ENCODE data around the gene TKTL1.

The TKTL1 gene

DNA sequence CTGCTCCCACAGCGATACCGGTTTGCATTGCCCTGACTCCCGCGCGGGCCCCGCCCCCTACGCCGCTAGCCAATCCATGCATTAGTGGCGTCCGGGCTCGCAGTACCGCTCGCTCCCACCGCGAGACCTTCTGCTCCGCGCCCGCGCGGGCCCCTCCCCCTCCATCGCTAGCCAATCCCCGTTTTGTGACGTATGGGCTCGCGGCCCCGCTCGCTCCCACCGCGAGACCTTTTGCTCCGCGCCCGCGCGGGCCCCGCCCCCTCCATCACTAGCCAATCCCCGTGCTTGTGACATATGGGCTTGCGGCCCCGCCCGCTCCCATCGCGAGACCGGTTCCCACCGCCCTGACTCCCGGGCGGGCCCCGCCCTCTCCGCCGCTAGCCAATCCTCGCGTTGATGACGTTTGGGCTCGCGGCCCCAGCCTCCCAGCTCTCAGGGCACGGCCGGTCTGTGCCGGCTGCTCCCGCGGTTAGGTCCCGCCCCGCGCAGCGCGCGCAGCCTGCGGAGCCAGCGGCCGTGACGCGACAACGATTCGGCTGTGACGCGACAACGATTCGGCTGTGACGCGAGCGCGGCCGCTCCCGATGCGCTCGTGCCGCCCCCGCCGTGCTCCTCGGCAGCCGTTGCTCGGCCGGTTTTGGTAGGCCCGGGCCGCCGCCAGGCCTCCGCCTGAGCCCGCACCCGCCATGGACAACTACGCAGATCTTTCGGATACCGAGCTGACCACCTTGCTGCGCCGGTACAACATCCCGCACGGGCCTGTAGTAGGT lies 83.4 kb downstream of the TKTL1 start, which contains the start of gene EMD:
Gene EMD, plus strand, starts transcription at position 497 of the 770 bp plus-strand sequence. Its CDS starts 190 bp downstream, at position 687.
- DNase-seq (ENCODE audit: extremely low read depth, low read depth): peak; percentile 96

DNA sequence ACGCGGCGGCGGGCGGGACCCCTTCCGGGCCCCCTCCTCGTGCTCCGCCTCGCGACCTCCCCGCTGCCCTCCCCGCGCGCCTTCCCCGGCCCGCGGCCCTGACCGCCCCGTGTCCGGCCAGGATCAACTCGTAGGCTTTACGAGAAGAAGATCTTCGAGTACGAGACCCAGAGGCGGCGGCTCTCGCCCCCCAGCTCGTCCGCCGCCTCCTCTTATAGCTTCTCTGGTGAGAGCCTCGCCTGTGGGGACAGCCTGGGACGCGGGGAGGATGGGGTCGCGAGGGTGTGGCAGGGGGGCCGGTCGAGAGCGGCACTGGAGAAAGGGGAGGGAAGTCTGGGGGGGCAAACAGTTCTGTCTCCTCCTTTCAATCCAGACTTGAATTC lies 84.0 kb downstream of the TKTL1 start:
- TF ChIP-seq, protein P1, sequence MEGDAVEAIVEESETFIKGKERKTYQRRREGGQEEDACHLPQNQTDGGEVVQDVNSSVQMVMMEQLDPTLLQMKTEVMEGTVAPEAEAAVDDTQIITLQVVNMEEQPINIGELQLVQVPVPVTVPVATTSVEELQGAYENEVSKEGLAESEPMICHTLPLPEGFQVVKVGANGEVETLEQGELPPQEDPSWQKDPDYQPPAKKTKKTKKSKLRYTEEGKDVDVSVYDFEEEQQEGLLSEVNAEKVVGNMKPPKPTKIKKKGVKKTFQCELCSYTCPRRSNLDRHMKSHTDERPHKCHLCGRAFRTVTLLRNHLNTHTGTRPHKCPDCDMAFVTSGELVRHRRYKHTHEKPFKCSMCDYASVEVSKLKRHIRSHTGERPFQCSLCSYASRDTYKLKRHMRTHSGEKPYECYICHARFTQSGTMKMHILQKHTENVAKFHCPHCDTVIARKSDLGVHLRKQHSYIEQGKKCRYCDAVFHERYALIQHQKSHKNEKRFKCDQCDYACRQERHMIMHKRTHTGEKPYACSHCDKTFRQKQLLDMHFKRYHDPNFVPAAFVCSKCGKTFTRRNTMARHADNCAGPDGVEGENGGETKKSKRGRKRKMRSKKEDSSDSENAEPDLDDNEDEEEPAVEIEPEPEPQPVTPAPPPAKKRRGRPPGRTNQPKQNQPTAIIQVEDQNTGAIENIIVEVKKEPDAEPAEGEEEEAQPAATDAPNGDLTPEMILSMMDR (IDR thresholded peaks at IDR 0.05; ENCODE audit: low read depth, low read length): no peak
- no peak for DNase-seq (ENCODE audit: extremely low read depth, low read depth)

More for the DNA sequence above, 83.4 kb downstream of the TKTL1 start, which contains the start of gene EMD:
- TF ChIP-seq, protein P1 (IDR thresholded peaks at IDR 0.05; ENCODE audit: low read depth, low read length): no peak

Data from AG09319 (cell line).